AML-193 (cell line): ENCODE results near the gene RAB6B.

Experiments used
- DNase-seq, 2 experiments: peaks; one replicate each; lab custom pipeline; 2025; lab: John Stamatoyannopoulos, UW

RAB6B gene

DNA sequence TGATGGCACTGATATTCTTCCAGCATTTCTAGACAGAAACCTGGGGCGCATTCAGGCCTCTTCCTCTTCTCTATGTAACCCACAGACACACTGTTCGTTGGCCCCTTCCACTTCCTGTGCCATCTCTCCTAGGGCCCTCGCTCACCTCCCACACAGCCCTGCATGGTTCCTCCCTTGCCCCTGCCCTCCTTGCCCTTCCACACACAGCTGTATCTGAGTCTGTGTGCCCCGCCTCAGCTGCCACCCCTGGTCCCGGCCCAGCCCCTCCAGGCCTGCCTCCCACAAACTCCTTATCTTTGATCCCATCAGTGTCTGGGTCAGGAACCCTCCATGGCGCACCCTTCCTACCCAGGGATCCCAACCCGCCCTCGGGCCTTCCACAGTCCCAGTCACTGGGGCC is 37.9 kb downstream of the RAB6B start:
- DNase-seq, result no peak

DNA sequence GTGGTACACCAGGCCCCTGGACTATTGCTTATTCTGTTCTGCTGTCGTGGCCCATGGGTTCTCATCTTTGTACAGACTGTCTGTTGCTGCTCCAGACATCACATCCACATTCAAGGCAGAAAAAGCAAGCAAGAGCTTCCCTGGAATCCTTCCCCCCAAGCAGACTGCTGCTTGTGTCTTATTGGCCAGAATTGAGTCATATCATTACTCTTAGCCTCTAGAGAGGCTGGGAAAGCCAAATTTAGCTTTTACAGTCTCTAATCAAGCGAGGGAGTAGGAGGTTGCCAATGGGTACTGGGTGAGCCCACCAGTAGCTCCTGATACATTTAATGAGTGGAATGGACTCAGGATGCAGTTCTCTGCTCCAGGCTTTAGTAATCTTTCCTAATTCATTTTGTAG is 39.4 kb downstream of the RAB6B start:
- no peak for DNase-seq

- no peak for DNase-seq
These were observed 39.9 kb downstream of the RAB6B start for GRCh38 chr3:133855772-133856171.

DNA sequence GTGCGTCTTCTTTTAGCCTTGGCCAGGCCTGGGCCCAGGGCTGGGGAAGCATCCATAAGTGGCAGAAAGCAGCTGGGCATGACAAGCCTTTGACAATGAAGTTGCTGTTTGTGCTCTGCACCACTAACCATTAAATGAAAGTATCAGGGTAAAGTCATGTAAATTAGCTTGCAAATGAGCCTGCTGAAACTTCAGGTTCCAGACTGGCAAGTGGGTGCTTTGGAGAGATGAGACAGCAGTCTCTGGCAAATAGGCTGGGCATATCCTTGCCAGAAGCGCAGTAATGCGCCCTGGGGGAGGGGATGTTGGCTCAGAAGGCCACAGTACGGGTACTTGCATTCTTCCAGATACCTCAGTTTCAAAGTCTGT is 40.7 kb downstream of the RAB6B start:
- DNase-seq, result no peak

- DNase-seq, result no peak
These were observed 41.2 kb downstream of the RAB6B start for GRCh38 chr3:133854264-133855001.

- no peak for DNase-seq
These were observed 41.8 kb downstream of the RAB6B start for GRCh38 chr3:133853925-133854227.

DNA sequence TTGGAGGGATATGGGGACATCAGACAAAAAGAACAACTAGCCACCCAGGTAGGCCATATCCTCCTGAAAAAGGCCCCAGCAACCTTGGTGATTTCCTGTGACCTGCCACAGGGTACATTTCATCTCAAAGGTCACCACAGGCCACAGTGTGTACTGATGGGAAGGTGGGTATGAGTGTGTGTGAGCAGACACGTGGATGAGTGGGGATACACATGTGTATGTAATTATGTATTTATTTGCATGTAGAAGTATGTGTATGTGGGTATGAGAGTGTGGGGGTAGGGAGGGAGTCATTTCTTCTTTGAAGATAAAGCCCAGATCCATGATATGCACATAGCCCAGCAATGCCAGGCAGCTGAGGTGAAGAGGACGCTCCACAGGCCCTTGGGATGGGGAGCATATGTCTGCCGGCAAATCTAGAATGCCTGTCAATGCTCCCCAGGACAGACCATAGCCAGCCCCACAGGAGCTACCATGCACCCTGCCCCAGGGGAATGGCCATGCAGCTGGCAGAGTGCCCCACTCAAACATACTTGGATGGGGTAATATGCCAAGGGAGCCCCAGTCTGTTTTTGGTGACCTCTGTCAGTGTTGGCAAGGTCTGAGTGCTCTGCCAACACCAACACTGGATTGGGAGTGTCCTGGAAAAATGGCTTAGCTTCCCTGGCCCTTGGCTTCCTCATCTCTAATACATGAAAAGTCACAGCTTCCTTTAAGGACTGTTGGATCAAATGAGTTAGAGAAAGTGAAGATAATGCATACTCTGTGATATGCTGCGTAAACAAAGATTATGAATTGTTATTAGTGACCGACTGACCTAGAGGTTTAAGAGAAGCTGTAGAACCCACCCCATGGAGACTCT is 42.4 kb downstream of the RAB6B start:
- DNase-seq, result no peak

DNA sequence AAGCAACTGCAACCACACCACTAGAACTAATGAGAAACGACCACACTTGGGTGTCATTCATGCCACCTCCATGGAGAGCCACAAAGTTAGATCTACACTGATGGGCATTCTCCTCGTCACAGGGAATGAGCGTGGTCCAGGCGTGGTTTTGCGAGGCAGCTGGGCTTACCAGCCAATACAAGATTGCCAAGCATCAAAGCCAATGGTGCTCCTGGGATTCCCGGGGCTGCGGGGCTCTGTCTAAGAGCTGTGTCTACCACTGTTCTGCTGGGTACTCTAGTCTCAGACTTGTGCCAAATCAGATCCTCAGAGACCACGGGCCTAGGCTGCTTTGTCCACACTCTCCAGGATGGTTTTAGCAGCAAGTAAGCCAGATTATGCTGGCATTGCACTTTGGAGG is 43.8 kb downstream of the RAB6B start:
- DNase-seq, result no peak

DNA sequence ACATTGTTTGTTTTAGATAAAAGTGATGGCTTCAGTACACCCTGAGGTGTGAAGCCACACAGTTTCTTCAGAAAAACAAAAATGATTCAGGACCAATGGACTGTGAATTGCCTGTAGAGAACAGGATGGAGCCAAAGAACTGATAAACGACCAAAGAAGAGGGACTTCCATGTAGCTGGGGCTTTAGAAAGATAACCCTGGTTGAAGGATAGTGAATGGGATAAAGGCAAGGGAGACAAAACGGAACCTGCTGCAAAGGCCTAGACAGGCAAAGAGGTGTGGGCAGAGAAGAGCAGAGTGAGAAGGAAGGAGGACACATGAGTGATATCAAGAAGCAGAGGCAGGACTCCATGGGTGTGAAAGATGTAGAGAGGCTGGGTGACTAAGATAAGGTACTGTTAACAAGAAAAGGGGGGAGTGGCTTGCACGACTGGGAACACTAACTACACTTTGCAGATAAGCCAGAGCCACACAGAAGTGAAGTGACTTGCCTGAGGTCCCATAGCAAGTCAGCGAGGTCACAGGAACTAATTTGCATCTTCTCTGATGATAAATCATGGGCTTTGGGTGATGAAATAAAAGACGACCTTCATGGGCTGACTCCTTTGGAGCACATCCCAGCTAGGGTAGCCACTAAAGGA is 44.3 kb downstream of the RAB6B start:
- DNase-seq, result no peak

DNA sequence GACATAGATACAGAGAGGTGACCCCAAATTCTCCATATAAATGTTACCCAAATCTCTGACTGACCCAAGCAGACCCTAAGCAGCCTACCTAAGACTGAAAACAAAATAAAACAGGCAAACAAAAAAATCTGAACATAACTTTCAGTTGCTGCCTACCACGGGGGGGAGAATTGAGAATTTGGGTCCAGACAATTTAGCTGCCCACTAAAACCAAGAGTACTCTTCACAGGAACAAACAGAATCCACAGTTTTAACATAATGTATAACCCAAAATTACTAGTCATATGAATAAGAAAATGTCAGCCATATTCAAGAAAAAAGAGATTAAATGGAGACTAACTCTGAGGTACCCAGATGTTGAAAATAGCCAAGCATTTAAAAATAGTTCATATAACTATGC is 45.6 kb downstream of the RAB6B start:
- DNase-seq, result no peak

GRCh38 chr3:133849346-133849745 is 46.3 kb downstream of the RAB6B start:
- no peak for DNase-seq

DNA sequence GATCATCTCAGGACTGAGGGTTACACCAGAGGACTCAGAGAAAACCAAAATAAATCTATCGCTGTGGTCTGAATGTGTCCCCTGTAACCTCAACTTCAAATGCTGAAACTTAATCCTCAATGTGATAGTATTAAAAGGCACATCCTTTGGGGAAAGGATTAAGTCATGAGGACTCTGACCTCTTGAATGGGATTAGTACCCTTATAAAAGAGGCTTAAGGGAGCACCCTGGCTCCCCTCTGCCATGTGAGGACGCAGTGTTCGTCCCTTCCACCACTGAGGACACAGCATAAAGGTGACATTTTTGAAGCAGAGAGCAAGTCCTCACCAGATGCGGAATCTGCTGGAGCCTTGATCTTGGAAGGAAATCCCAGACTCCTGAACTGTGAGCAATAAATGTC is 50.6 kb downstream of the RAB6B start:
- DNase-seq, result no peak

GRCh38 chr3:133843634-133844033 is 52.0 kb downstream of the RAB6B start:
- no peak for DNase-seq

DNA sequence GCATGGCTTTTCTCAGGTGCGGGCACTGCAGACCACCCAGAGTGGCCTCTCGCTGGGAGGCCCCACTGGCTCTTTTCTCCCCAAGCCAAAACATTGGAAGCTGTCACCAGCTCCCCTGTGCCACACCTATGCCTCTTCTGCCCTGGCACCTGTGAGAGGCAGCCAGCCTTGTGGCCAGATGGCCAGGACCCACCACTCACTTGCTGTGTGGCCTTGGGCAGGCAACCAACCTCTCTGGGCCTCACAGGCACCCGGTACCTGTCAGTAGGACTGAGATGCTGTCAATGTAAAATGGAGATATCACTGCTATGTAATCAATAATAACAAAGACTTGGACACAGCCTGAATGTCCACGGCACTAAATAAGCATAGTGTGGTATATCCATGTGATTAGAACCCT is 53.5 kb downstream of the RAB6B start:
- no peak for DNase-seq

DNA sequence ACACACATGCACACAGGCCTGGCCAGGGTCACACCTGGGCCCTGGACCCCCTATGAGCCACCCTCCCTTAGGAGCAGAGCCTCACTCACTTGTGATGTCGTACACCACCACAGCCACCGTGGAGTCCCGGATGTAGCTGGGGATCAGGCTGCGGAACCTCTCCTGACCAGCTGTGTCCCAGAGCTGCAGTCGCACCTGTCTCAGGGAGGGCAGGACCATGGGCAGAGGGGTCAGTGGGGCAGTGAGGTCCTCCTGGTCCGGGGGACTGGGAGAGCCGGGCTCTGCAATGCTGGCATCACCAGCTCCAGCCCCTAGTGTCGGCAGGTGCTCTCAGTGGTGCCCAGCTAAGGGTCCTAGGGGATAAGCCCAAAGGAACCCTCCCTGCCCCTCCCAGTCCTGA is 54.5 kb downstream of the RAB6B start:
- no peak for DNase-seq

DNA sequence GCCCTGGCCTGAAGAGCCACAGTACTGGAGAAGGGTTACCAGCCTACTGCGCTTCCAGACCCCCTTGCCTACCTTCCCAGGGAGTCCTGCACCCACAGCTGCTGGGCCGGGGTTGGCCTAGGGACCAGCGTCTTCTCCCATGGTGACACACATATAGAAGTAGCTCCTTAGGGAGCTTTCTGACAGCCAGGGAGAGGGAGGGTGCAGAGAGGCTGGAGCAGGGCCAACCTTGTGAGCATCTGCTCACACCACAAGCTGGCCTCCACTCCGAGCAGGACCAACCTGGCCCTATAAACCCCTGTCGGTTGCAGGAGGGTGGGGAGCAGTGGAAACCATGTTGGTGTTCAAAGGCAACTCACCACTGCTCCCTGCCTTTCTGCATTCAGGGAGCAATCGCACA is 54.9 kb downstream of the RAB6B start:
- DNase-seq, result no peak

DNA sequence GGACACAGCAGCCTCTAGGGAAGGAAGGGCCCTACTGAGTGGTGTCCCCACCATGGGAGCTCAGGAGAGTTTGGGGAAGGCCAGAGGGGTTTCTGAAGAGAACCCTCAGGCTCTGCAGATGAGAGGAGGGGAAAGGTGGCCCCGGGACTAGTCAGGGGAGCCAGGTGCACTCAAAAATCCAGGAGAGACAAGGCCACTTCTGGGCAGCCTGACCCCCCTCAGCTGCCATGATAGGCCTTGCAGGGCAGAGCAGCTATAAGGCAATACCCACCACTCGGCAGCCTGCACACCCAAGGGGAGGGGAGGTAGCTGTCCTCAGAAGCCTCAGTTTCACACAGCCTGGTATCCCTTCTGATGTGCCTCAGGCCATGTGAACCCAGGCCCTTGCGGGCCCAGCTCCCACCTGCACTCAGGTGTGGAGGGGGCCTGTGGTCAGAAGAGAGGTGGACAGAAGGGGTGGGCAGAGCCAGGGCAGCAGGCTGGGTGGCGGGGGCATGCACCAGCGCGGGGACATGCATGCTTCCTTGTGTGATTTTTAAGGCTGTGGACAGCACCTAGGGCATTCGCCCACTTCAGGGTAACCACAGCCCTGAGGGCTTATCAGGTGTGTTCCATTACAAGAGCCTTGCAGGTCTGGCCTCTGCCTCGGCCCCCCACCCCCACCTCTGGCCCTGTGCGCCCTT is 55.5 kb downstream of the RAB6B start:
- no peak for DNase-seq

DNA sequence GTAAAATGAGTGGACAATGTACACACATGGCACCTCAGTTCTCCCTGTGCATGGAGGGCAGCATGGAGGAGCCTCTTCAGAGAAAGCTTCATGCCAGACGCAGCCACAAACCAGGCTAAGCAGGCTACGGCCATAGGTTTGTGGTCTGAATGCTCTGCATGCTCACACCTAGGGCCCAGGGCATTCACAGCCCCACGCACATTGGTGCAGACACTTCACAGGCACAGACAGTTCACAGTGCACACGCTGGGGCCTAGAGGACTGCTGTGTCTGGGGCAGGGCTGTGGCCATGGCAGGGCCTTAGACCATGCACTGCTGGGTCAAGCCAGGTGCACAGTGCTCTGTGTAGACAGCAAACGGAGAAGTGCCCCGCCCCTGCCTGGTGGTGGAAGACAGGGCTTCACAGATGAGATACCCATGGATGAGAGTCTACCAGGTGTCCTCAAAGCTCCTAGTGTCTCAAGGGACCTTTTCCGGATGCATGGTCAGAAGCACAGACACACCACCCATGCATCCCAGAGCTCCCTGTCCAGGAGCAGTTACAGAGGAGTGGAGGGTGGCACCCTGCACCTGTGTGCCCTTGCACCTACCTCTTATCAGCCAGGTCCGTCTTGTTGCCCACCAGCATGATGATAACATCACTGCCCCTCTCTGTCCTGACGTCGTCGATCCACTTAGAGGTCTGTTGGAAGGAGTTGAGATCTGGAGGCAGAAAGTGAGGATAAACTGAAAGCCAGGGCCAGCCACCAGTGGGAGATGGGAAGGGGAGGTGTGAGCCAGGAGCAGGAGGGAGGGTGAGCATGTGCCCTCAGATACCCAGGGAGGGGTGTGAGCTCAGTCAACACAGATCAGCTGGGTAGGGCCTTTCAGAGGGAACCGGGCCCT is 56.5 kb downstream of the RAB6B start:
- DNase-seq, result no peak

DNA sequence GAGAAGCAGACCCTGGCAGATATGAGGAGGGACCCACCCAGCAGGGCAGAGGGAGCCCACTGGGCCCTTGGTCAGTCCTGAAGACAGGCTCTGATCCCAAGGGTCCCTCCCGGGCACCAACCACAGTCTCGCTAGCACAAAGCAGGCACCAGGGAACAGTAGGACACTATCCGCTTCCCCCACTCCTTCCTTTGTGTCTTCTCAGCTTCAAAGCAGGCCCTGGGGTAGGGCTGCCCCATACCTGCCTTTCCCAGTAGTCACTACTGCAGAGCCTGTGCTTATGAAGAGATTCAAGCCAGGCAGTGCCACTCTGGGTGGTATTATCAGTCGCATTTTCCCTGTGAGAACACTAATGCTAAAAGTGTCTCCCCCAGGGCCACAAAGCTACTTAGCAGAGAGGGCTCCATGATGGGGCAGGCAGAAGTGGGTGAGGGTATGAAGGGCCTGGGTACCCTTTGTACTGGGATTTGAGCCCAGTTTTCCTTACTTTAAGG is 57.3 kb downstream of the RAB6B start:
- no peak for DNase-seq

- no peak for DNase-seq
These were observed 58.0 kb downstream of the RAB6B start for GRCh38 chr3:133837487-133838295.
